T-helper 17 cell (primary cell): ENCODE results near the gene BBOF1. TPM values are rescaled to one million over a fixed set of nuclear protein-coding genes. Genes with fewer than 3 reads are reported as not detected.
"Not testable (repeated sequence)": the region's sequence is repeated elsewhere in the genome, so short reads cannot be mapped to it uniquely, and the experiment has no call there.

Source experiments
- ATAC-seq: fragments of 150-1000 bp; cut with Tn5 transposase; 2 replicates; pipeline ENCODE4 v1.10.0; 2021; ENCODE audit warnings: mild to moderate bottlenecking, moderate library complexity
- DNase-seq, 3 donors: peaks; one replicate each; pipeline versions ENCODE4 v3.0.0 to v3.0.0-alpha.2; 2020 to 2021
- H3K9me3 ChIP-seq: one replicate; pipeline ENCODE4 v1.7.0; 2013; ENCODE audit warnings: low read length, mild to moderate bottlenecking; ENCODE audit not compliant: control insufficient read depth, poor library complexity, severe bottlenecking
- H3K27ac Mint-ChIP-seq: one replicate; pipeline ENCODE4 v1.8.0; 2022; ENCODE audit warnings: mild to moderate bottlenecking, moderate library complexity, mixed read lengths
- H3K27me3 Mint-ChIP-seq: one replicate; pipeline ENCODE4 v1.8.0; 2022; ENCODE audit warnings: mixed read lengths
- H3K36me3 Mint-ChIP-seq: one replicate; pipeline ENCODE4 v1.8.0; 2022; ENCODE audit warnings: low read depth, mixed read lengths
- H3K4me1 Mint-ChIP-seq: one replicate; pipeline ENCODE4 v1.8.0; 2022; ENCODE audit warnings: mild to moderate bottlenecking, mixed read lengths
- H3K4me3 Mint-ChIP-seq: one replicate; pipeline ENCODE4 v1.8.0; 2022; ENCODE audit warnings: mild to moderate bottlenecking, moderate library complexity, mixed read lengths
- total RNA-seq, 4 donors: library from RNA in 2 of 4; stranded (reverse) in 2 of 4; gene quantifications; one replicate each; pipeline ENCODE4 v1.2.3 and lab custom pipeline; 2022 to 2026

Gene BBOF1, protein sequence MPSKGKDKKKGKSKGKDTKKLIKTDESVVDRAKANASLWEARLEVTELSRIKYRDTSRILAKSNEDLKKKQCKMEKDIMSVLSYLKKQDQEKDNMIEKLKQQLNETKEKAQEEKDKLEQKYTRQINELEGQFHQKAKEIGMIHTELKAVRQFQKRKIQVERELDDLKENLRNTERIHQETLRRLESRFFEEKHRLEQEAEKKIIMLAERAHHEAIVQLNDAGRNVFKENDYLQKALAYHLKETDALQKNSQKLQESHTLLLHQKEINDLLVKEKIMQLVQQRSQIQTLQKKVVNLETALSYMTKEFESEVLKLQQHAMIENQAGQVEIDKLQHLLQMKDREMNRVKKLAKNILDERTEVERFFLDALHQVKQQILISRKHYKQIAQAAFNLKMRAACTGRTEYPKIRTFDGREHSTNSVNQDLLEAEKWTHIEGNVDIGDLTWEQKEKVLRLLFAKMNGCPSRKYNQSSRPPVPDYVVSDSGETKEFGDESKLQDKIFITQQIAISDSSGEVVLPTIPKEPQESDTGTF
- total RNA-seq = 1 to 10 TPM; 2.5 to 2.8 TPM
- 3.2 to 5.6 reads per million in 2 donors for total RNA-seq (lab: John Stamatoyannopoulos, UW)

DNA sequence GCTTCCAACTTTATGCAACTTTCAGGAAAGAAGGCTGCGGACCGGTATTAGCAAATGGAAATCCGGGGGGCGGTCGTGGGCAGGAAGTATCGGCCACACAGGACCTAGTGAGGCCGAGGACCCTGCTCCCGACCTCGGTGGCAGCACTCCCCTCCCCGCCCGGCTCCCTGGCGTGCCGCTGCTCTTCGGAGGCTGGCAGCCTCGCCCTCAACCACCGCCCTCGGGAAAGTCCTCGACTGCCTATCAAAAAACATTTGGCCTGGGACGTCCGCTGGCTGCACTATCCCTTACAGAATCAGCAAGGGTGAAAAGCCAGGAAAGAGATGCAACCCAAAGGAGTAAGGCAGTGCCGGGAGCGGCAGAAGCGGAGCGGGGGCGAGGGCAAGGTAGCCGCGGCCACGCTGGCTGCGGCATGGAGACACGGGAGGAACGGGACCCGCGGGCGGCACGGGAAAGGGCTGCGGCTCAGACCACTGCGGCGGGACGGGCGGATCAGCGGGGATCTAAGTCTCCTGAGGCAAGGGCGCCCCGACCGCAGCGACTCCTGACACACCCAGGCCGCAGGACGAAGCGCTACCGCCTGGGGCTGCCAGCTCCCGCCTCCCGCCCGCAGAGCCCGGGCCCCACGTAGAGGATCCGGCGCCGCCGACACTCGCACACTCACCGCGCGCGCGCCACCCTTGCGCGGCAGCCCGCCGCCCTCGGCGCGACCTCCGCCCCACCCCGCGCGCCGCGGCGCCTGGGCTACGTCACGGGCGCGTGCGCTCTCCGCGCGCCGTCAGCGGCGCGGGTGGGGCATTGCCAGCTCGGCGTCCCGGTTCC, at the start of gene BBOF1, which contains the start of gene ENTPD5:
BBOF1 (plus strand) TSS at position 764 of the 822 bp plus-strand sequence. CDS start 130 bp downstream, outside the sequence.
ENTPD5 (minus strand) TSS at position 703 of the 822 bp plus-strand sequence. CDS start 31,186 bp downstream, outside the sequence.
- ATAC-seq (peak; percentile 96), DNase-seq (peak; percentile 81 to 88 (median 85))
- Mint-ChIP-seq H3K27me3 (no peaks in the 10 kb centered on the region), H3K27ac (peak within 1 kb of the TSS; percentile 93), H3K4me1 (peaks cover 8% of the 10 kb centered on the region), H3K4me3 (peak within 1 kb of the TSS; percentile 95), H3K36me3 (no peaks in the 10 kb centered on the region)
- no peaks in the 10 kb centered on the region for H3K9me3 ChIP-seq

DNA sequence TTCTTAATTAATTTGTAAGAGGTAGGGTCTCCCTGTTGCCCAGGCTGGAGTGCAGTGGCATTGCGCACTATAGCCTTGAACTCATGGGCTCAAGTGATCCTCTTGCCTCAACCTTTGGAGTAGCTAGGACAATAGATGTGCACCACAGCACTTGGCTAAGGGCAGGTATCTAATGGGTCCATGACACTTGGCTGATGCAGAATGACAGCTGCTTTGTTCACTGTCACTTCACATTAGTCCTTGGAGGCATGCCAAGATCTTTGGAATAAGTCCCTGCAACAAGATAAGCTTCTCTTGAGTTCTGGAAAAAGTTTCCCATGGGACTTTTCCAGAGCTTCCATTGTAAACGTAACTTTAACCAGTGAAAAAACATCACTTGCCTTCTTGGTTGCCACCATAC, 45.7 kb upstream of the BBOF1 start:
- H3K4me3 Mint-ChIP-seq = no peak overlapping the region
- ATAC-seq (no peak), DNase-seq (no peak)
- no peaks in the 10 kb centered on the region for H3K9me3 ChIP-seq
- no peaks in the 10 kb centered on the region for H3K4me1 Mint-ChIP-seq
- peaks cover 2% of the 10 kb centered on the region for H3K36me3 Mint-ChIP-seq
- H3K27me3 Mint-ChIP-seq = no peaks in the 10 kb centered on the region
- no peak overlapping the region for H3K27ac Mint-ChIP-seq

DNA sequence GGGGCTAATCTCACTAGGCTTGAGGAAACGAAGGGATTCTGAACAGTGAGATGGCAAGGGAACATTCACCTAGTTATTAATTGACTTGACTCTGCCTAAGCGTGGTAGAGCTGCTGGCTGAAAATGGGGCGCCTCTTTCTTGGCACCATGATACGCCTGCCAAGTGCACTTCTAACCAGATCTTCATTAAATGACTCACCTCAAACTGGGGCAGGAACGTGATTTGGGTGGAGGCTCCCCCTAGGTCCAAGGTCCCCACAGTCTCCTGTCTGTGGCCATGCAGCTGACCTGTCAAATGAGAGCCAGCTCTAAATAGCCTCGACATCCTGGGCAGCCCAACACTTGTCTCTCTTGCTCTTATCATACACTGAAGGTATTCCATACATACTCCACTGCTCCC, 43.0 kb upstream of the BBOF1 start:
- Mint-ChIP-seq H3K27me3 (no peaks in the 10 kb centered on the region), H3K36me3 (peaks cover 6% of the 10 kb centered on the region), H3K4me1 (peaks cover 3% of the 10 kb centered on the region), H3K27ac (no peak overlapping the region), H3K4me3 (no peak overlapping the region)
- H3K9me3 ChIP-seq = no peaks in the 10 kb centered on the region
- no peak for DNase-seq
- no peak for ATAC-seq

DNA sequence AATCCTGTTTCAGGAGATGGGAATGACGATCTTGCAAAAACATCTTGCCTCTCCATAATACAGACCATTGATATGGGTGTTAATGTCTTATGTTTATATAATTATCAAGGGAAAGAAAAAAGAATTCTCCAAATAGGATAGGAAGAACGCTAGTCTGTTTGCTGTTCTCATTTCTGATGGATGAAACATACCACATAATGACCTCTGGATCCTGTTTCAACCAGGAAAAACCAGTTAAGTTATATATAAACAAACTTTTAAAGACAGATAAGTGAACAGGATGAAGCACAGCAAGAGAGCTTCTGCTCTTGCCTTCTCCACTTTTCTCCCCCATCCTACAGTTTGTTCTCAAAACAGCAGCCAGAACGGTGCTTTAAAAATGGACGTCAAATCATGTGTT, 41.3 kb upstream of the BBOF1 start:
- Mint-ChIP-seq H3K27ac (no peak overlapping the region), H3K27me3 (no peaks in the 10 kb centered on the region), H3K36me3 (peaks cover 6% of the 10 kb centered on the region), H3K4me1 (peaks cover 3% of the 10 kb centered on the region), H3K4me3 (no peak overlapping the region)
- ATAC-seq = no peak
- DNase-seq = no peak
- H3K9me3 ChIP-seq = no peaks in the 10 kb centered on the region

DNA sequence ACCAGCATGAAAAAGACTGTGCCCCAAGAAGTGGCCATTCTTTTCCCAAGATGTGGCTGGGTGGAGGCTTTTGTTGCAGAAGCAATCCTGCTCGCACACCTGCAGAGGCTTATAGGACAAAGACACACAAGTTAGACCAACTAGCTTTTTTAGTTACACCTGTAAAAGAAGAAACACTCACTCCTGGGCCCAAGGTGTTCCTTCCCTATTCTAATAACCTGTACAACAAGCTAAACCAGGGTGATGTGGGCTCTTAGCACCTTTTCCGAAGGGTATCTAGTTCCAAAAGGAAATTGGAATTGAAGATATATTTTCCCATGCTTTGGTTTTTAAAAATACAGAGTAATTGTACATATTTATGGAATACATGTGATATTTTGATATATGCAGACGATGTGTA, 31.1 kb upstream of the BBOF1 start:
- Mint-ChIP-seq H3K4me1 (peaks cover 2% of the 10 kb centered on the region), H3K4me3 (no peak overlapping the region), H3K36me3 (peaks cover 6% of the 10 kb centered on the region), H3K27me3 (no peaks in the 10 kb centered on the region), H3K27ac (no peak overlapping the region)
- no peak for ATAC-seq
- no peaks in the 10 kb centered on the region for H3K9me3 ChIP-seq
- no peak for DNase-seq

DNA sequence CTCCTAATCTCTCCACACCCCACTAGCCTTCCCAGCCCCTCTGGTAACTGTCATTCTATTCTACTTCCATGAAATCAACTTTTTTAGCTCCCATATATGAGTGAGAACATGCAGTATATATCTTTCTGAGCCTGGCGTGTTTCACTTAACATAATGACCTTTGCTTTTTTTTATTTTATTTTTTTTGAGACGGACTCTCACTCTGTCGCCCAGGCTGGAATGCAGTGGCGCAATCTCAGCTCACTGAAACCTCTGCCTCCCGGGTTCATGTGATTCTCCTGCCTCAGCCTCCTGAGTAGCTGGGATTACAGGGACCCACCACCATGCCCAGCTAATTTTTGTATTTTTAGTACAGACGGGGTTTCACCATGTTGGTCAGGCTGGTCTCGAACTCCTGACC, 30.5 kb upstream of the BBOF1 start:
- H3K36me3 Mint-ChIP-seq, H3K4me1 Mint-ChIP-seq: not testable (repeated sequence)

DNA sequence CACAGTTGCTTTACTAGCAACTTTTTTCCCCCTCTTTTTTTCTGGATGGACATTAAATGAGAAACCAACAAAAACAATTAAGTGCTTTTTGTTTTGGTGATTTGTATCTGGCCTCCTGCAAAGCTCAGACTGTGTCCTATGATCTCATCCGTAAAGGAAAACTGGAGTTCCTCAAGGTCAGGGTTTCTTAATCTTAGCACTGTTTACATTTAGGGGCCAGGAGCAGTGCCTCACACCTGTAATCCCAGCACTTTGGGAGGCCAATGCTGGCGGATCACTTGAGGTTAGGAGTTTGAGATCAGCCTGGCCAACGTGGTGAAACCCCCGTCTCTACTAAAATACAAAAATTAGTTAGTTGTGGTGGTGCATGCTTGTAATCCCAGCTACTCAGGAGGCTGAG, 28.1 kb upstream of the BBOF1 start:
- H3K36me3 Mint-ChIP-seq = peaks cover 11% of the 10 kb centered on the region
- ATAC-seq (no peak), DNase-seq (no peak)
- H3K27ac Mint-ChIP-seq = no peak overlapping the region
- H3K27me3 Mint-ChIP-seq = no peaks in the 10 kb centered on the region
- no peak overlapping the region for H3K4me3 Mint-ChIP-seq
- H3K9me3 ChIP-seq = no peaks in the 10 kb centered on the region
- peaks cover 3% of the 10 kb centered on the region for H3K4me1 Mint-ChIP-seq

More for the DNA sequence above, 30.5 kb upstream of the BBOF1 start:
- H3K4me3 Mint-ChIP-seq, DNase-seq, H3K9me3 ChIP-seq, H3K27me3 Mint-ChIP-seq, ATAC-seq, H3K27ac Mint-ChIP-seq: not testable (repeated sequence)

DNA sequence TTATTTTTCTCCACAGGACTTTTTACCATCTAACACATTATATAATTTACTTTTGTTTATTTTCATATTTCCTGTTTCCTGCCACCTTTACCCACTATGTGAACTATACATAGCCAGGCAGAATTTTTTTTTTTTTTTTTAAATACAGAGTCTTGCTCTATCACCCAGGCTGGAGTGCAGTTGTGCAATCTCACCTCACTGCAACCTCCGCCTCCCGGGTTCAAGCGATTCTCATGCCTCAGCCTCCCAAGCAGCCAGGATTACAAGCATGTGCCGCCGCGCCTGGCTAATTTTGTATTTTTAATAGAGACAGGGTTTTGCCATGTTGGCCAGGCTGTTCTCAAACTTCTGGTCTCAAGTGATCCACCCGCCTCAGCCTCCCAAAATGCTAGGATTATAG, 24.2 kb upstream of the BBOF1 start:
- H3K27ac Mint-ChIP-seq, DNase-seq, H3K27me3 Mint-ChIP-seq, ATAC-seq, H3K9me3 ChIP-seq, H3K4me3 Mint-ChIP-seq, H3K36me3 Mint-ChIP-seq, H3K4me1 Mint-ChIP-seq: not testable (repeated sequence)

DNA sequence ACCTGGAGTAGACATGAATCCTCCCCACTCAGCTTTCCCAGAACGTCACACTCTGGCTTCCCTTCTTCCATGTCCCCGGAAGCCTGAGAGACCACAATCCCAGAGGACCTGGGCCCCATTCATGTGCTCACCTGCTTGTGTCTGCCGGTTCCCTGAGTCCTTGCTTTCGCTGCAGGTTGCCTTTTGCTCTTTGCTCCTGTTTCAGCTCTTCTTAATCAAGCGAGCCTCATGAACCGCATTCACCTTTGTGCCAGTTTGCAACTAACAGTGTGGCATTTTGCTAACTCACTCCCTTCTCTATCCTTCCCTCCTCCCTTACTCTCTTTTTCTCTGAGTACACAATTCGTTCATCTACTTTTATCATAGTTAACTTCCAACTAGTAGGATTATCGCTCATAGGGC, 23.2 kb upstream of the BBOF1 start:
- H3K27ac Mint-ChIP-seq = peak overlapping the region; percentile 27
- no peak for DNase-seq
- H3K9me3 ChIP-seq = no peaks in the 10 kb centered on the region
- no peak for ATAC-seq
- H3K27me3 Mint-ChIP-seq = no peaks in the 10 kb centered on the region
- peaks cover 7% of the 10 kb centered on the region for H3K36me3 Mint-ChIP-seq
- H3K4me3 Mint-ChIP-seq = no peak overlapping the region
- H3K4me1 Mint-ChIP-seq = peaks cover 2% of the 10 kb centered on the region

DNA sequence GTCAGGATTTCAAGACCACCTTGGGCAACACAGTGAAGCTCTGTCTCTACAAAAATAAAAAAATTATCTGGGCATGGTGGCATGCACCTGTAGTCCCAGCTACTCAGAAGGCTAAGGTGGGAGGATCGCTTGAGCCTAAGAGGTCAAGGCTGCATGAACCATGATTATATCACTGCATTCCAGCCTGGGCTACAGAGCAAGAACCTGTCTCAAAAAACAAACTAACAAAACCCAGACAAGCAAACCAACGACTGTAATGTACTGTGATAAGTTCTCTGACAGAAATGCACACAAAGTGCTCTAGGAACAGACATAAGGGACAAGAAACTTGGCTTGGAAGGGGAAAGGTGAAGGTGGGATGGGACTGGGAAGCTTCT, 22.4 kb upstream of the BBOF1 start:
- no peak overlapping the region for H3K4me3 Mint-ChIP-seq
- H3K27me3 Mint-ChIP-seq = no peaks in the 10 kb centered on the region
- no peaks in the 10 kb centered on the region for H3K9me3 ChIP-seq
- H3K4me1 Mint-ChIP-seq = peaks cover 2% of the 10 kb centered on the region
- ATAC-seq (no peak), DNase-seq (no peak)
- H3K36me3 Mint-ChIP-seq = peaks cover 7% of the 10 kb centered on the region
- H3K27ac Mint-ChIP-seq = no peak overlapping the region

DNA sequence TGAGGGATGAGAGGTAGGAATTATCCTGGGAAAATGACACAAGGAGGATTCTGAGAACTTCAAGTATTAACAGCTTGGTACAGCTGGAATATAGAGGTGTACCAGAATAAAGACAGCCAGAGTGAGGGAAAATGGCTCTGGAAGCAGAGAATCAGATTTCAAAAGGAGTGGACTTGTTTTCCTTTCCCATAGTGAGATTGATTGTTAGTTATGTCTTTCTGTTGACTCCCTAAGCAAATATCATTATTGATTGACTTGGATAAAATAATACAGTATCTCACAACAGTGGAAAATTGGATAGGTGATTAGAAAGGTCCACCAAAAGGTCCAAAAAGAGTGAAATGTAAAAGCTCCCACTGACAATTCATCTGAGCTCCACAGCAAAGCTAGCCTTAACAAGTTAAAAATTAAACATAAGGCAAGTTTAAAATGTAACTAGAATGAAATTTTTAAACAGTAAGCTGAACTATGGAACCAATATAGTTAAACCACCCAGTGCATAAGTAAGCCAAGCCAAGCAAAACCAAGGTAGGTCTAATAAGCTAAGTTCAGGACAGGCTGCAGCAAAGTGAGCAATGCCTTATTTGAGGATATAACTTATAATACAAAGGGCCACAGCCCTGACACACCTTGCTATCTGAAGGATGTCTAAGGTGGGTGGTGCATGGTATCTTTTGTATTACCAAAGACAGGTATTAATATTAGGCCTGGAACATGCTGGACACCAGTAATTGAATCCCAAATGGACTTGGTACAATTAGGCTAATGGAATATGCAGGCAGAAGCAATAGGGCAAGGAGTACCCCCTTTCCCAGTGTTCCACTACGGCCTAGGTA, 21.8 kb upstream of the BBOF1 start:
- no peak for ATAC-seq
- no peaks in the 10 kb centered on the region for H3K9me3 ChIP-seq
- no peak overlapping the region for H3K4me3 Mint-ChIP-seq
- no peaks in the 10 kb centered on the region for H3K27me3 Mint-ChIP-seq
- H3K4me1 Mint-ChIP-seq = peaks cover 2% of the 10 kb centered on the region
- H3K27ac Mint-ChIP-seq = no peak overlapping the region
- H3K36me3 Mint-ChIP-seq = peaks cover 7% of the 10 kb centered on the region
- no peak for DNase-seq

DNA sequence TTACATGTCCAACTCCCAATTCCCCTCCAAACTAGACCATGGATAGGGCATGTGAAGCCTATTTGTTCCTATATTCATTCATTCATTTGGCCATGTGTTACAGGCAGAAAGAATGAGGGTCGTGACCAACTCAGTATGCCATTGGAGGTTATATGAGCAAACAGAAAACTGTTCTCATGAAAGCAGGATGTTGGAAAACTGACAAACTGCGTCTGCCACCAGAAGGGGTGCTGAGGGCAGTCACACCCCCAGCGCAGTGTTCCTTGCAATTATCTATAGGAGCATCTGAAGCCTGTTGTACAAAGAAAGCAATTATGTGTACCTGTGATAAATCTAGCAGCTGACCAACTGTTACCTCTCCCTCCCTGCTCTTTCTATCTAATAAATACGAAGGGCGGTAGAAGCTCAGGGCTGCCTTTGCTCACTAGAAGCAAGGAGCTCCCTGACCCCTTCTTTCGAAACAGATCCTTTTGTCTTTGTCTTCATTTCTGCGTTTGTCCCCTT, 21.2 kb upstream of the BBOF1 start:
- no peak overlapping the region for H3K27ac Mint-ChIP-seq
- no peaks in the 10 kb centered on the region for H3K27me3 Mint-ChIP-seq
- ATAC-seq = no peak
- no peaks in the 10 kb centered on the region for H3K9me3 ChIP-seq
- H3K36me3 Mint-ChIP-seq = peaks cover 10% of the 10 kb centered on the region
- H3K4me1 Mint-ChIP-seq = peaks cover 9% of the 10 kb centered on the region
- no peak for DNase-seq
- no peak overlapping the region for H3K4me3 Mint-ChIP-seq
